GM18517 (cell line): ENCODE data around the gene TFEB.

Experiments
- ATAC-seq: cut with Tn5 transposase; IDR thresholded peaks from one replicate; pipeline ENCODE4 v1.9.1; 2021; ENCODE audit warnings: mild to moderate bottlenecking, moderate library complexity; ENCODE audit not compliant: unreplicated experiment

Gene TFEB

GRCh38 chr6:41735427-41736185 is at the start of gene TFEB:
TFEB (minus strand) TSS chr6:41735608; CDS start chr6:41691213, 44,395 bp downstream.
- ATAC-seq, result peak; percentile 53

GRCh38 chr6:41784581-41785171 is 49.3 kb upstream of the TFEB start:
- no peak for ATAC-seq

GRCh38 chr6:41783106-41783780 is 47.8 kb upstream of the TFEB start:
- ATAC-seq, result no peak

- ATAC-seq, result no peak
These were observed 45.9 kb upstream of the TFEB start for GRCh38 chr6:41781366-41781730.

- no peak for ATAC-seq
These were observed 45.4 kb upstream of the TFEB start, which contains the start of gene PRICKLE4 for GRCh38 chr6:41780551-41781365. PRICKLE4 (plus strand) TSS chr6:41780782; CDS start chr6:41783474, 2,692 bp downstream.

- peak; percentile 94 for ATAC-seq
These were observed 44.6 kb upstream of the TFEB start, which contains the start of gene FRS3 for GRCh38 chr6:41779788-41780550. FRS3 (minus strand) TSS chr6:41779900; CDS start chr6:41776987, 2,913 bp downstream.

- no peak for ATAC-seq
These were observed 43.9 kb upstream of the TFEB start for GRCh38 chr6:41779336-41779735.

GRCh38 chr6:41778895-41779294 is 43.5 kb upstream of the TFEB start:
- ATAC-seq, result no peak

- ATAC-seq, result no peak
These were observed 42.3 kb upstream of the TFEB start for GRCh38 chr6:41777551-41778285.

GRCh38 chr6:41775293-41775882 is 40.0 kb upstream of the TFEB start:
- ATAC-seq, result no peak

GRCh38 chr6:41774841-41775240 is 39.4 kb upstream of the TFEB start:
- no peak for ATAC-seq

- ATAC-seq, result no peak
These were observed 35.9 kb upstream of the TFEB start for GRCh38 chr6:41771058-41771983.

- ATAC-seq, result no peak
These were observed 35.1 kb upstream of the TFEB start for GRCh38 chr6:41770381-41771057.

- no peak for ATAC-seq
These were observed 34.0 kb upstream of the TFEB start for GRCh38 chr6:41769376-41769775.

GRCh38 chr6:41768545-41769308 is 33.3 kb upstream of the TFEB start:
- no peak for ATAC-seq

- ATAC-seq, result no peak
These were observed 31.9 kb upstream of the TFEB start for GRCh38 chr6:41767112-41767833.
